H9 (cell line): ENCODE measurements around the gene TIPARP. TPM values are rescaled to one million over a fixed set of nuclear protein-coding genes. Genes with fewer than 3 reads are reported as not detected.

Source experiments
- DNase-seq: peaks from one replicate; pipeline ENCODE4 v3.0.0-alpha.2; 2017
- H2AFZ ChIP-seq: one replicate; pipeline ENCODE4 v1.6.1; 2013; ENCODE audit warnings: mild to moderate bottlenecking, low read length, control low read depth, moderate library complexity
- H2AK5ac ChIP-seq: 2 replicates; pipeline ENCODE4 v1.6.1; 2013; ENCODE audit warnings: low read length, control low read depth, mixed read lengths; ENCODE audit not compliant: insufficient read length
- H2BK120ac ChIP-seq: one replicate; pipeline ENCODE4 v1.6.1; 2013; ENCODE audit warnings: low read depth, mild to moderate bottlenecking, low read length, control low read depth, inconsistent platforms; ENCODE audit not compliant: poor library complexity, severe bottlenecking
- H2BK12ac ChIP-seq: 2 replicates; pipeline ENCODE4 v1.6.1; 2013; ENCODE audit warnings: low read length, control low read depth, mixed read lengths, low read depth; ENCODE audit not compliant: insufficient read length
- H2BK15ac ChIP-seq: 2 replicates; pipeline ENCODE4 v1.6.1; 2013; ENCODE audit warnings: low read depth, low read length, control low read depth
- H2BK20ac ChIP-seq: one replicate; pipeline ENCODE4 v1.6.1; 2013; ENCODE audit warnings: low read depth, mild to moderate bottlenecking, low read length, control low read depth, inconsistent platforms; ENCODE audit not compliant: poor library complexity, severe bottlenecking
- H2BK5ac ChIP-seq: 2 replicates; pipeline ENCODE4 v1.6.1; 2013; ENCODE audit warnings: low read length, control low read depth, mixed read lengths; ENCODE audit not compliant: insufficient read length
- H3K14ac ChIP-seq: 2 replicates; pipeline ENCODE4 v1.6.1; 2013; ENCODE audit warnings: low read length, control low read depth; ENCODE audit not compliant: insufficient read depth
- H3K18ac ChIP-seq: 2 replicates; pipeline ENCODE4 v1.6.1; 2013; ENCODE audit warnings: low read depth, mild to moderate bottlenecking, mixed read lengths, low read length, control low read depth; ENCODE audit not compliant: insufficient read length
- H3K23ac ChIP-seq: 2 replicates; pipeline ENCODE4 v1.6.1; 2013; ENCODE audit warnings: low read length, control low read depth, mixed read lengths, low read depth; ENCODE audit not compliant: insufficient read length
- H3K23me2 ChIP-seq: 2 replicates; pipeline ENCODE4 v1.6.1; 2013; ENCODE audit warnings: low read depth, mild to moderate bottlenecking, mixed read lengths, low read length, control low read depth; ENCODE audit not compliant: insufficient read length, poor library complexity, severe bottlenecking
- H3K27ac ChIP-seq: 2 replicates; pipeline ENCODE4 v1.5.1; 2013; ENCODE audit warnings: low read length, control low read depth, mixed read lengths, low read depth; ENCODE audit not compliant: insufficient read length
- H3K27me3 ChIP-seq: 2 replicates; pipeline ENCODE4 v1.6.1; 2013; ENCODE audit warnings: low read length, control low read depth, inconsistent platforms; ENCODE audit not compliant: insufficient read depth
- H3K4ac ChIP-seq: 2 replicates; pipeline ENCODE4 v1.6.1; 2013; ENCODE audit warnings: low read depth, mild to moderate bottlenecking, control low read depth, inconsistent platforms, low read length, moderate library complexity
- H3K4me1 ChIP-seq: 2 replicates; pipeline ENCODE4 v1.6.1; 2013; ENCODE audit warnings: low read length, control low read depth, inconsistent platforms; ENCODE audit not compliant: insufficient read depth
- H3K4me2 ChIP-seq: 2 replicates; pipeline ENCODE4 v1.6.1; 2013; ENCODE audit warnings: low read length, control low read depth, mixed read lengths; ENCODE audit not compliant: insufficient read length, insufficient read depth
- H3K56ac ChIP-seq: 2 replicates; pipeline ENCODE4 v1.6.1; 2013; ENCODE audit warnings: low read depth, mild to moderate bottlenecking, mixed read lengths, low read length, control low read depth; ENCODE audit not compliant: insufficient read length
- H3K79me1 ChIP-seq: 2 replicates; pipeline ENCODE4 v1.6.1; 2013; ENCODE audit warnings: low read depth, mild to moderate bottlenecking, moderate library complexity, low read length, control low read depth, inconsistent platforms; ENCODE audit not compliant: insufficient read depth, poor library complexity, severe bottlenecking
- H3K79me2 ChIP-seq: 2 replicates; pipeline ENCODE4 v1.6.1; 2013; ENCODE audit warnings: low read length, control low read depth, inconsistent platforms; ENCODE audit not compliant: insufficient read depth
- H3K9ac ChIP-seq: 2 replicates; pipeline ENCODE4 v1.6.1; 2013; ENCODE audit warnings: low read length, control low read depth, mixed read lengths; ENCODE audit not compliant: insufficient read length; ENCODE audit errors: extremely low read depth
- H3K9me3 ChIP-seq: one replicate; pipeline ENCODE4 v1.6.1; 2013; ENCODE audit warnings: low read depth, low read length, inconsistent platforms; ENCODE audit not compliant: control insufficient read depth
- H3T11ph ChIP-seq: one replicate; pipeline ENCODE4 v1.6.1; 2013; ENCODE audit warnings: mild to moderate bottlenecking, low read length, control low read depth, inconsistent platforms
- H4K20me1 ChIP-seq: one replicate; pipeline ENCODE4 v1.6.1; 2013; ENCODE audit not compliant: control insufficient read depth, insufficient read length, insufficient read depth
- H4K5ac ChIP-seq: 2 replicates; pipeline ENCODE4 v1.6.1; 2013; ENCODE audit warnings: low read depth, mild to moderate bottlenecking, mixed read lengths, low read length, control low read depth; ENCODE audit not compliant: insufficient read length
- H4K8ac ChIP-seq: replicated peaks from 2 replicates; pipeline ENCODE4 v1.6.1; 2013; ENCODE audit warnings: low read length, control low read depth, mixed read lengths, low read depth; ENCODE audit not compliant: insufficient read length
- H4K91ac ChIP-seq: 2 replicates; pipeline ENCODE4 v1.6.1; 2013; ENCODE audit warnings: low read depth, mild to moderate bottlenecking, moderate library complexity, mixed read lengths, low read length, control low read depth; ENCODE audit not compliant: insufficient read length
- H3K27ac Mint-ChIP-seq, 3 experiments: 2 replicates in 2 of 3; 3 replicates in 1 of 3; pipeline ENCODE4 v1.8.0; 2020 to 2021; ENCODE audit warnings: mixed read lengths in 3 of 3, mild to moderate bottlenecking in 1 of 3, moderate library complexity in 1 of 3
- H3K27me3 Mint-ChIP-seq: 2 replicates; pipeline ENCODE4 v1.8.0; 2021; ENCODE audit warnings: low read depth, mild to moderate bottlenecking, moderate library complexity, mixed read lengths
- H3K36me3 Mint-ChIP-seq, 3 experiments: 2 replicates in 2 of 3; 3 replicates in 1 of 3; pipeline ENCODE4 v1.8.0; 2020 to 2021; ENCODE audit warnings: low read depth in 3 of 3, mixed read lengths in 3 of 3; ENCODE audit not compliant: insufficient read depth in 1 of 3
- H3K4me1 Mint-ChIP-seq, 2 experiments: 2 replicates each; pipeline ENCODE4 v1.8.0; 2020; ENCODE audit warnings: mixed read lengths in 2 of 2
- H3K4me3 Mint-ChIP-seq, 2 experiments: 2 replicates in 1 of 2; 3 replicates in 1 of 2; pipeline ENCODE4 v1.8.0; 2020 to 2021; ENCODE audit warnings: mild to moderate bottlenecking in 2 of 2, mixed read lengths in 2 of 2, moderate library complexity in 1 of 2
- H3K9me3 Mint-ChIP-seq, 2 experiments: 2 replicates in 1 of 2; 3 replicates in 1 of 2; pipeline ENCODE4 v1.8.0; 2020; ENCODE audit warnings: mild to moderate bottlenecking in 2 of 2, mixed read lengths in 2 of 2, moderate library complexity in 1 of 2
- WGBS: extraction: QIAGEN DNeasy Blood & Tissue Kit; methylation state at CpG from one replicate; pipeline ENCODE4 v1.1.7; 2013; ENCODE audit warnings: missing lambda C conversion rate, low lambda C conversion rate, mixed read lengths; ENCODE audit not compliant: insufficient read length; ENCODE audit errors: extremely low coverage; 5-methylcytosine and 5-hydroxymethylcytosine counted together
- total RNA-seq: library from RNA; stranded (reverse); gene quantifications from 2 replicates; pipeline ENCODE4 v1.2.1, GENCODE V29; 2021
- TF ChIP-seq, protein P1 (sequence below): fragments of 200-600 bp; sonication (generic); conservative IDR thresholded peaks from 3 replicates; pipeline ENCODE4 v1.8.0; 2021; ENCODE audit warnings: antibody characterized with exemption, mild to moderate bottlenecking

TIPARP gene
- total RNA-seq, 1 experiment from 2014 or later, result 5.9 TPM

DNA sequence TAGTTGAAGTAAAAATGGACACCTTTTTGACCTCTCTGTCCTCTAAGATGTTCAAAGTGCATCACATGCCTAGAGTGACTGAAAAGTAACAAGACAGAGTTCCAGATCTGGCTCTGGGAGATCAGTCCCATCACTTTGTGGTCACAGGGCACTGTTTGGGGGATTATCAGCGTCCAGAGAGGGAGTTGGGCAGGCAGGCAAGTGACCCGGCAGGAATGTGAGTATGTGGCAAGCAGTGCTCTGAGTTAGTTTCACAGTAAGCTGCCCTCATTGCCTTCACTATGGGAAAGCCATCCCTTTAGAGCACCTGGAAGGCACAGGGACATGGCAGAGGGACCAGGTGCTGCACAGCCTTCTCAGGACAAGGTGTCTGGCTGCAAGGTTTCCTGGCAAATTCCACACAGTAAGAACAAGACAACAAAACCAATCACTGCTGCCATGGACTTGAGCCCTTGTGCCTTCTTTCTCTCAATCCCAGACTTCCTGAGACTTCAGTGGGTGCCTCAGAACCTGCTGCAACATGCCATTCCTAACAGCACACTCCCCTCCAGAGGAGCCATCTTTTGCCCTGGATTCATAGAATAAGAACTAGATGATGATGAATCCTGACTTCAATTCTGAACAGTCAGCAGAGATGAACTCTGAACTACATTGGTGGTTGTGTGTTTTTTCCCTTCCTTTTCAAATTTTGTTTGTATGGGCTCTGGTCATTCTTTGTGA is 55.2 kb downstream of the TIPARP start:
- Histone ChIP-seq H2BK120ac (no peak overlapping the region), H3K23ac (no peak overlapping the region), H3K79me2 (no peaks in the 10 kb centered on the region), H4K5ac (no peak overlapping the region), H4K91ac (no peak overlapping the region), H2BK5ac (no peak overlapping the region), H3K23me2 (no peaks in the 10 kb centered on the region), H3K56ac (no peak overlapping the region), H3K14ac (no peak overlapping the region), H3K79me1 (no peaks in the 10 kb centered on the region), H2AFZ (no peak overlapping the region), H3K27me3 (no peaks in the 10 kb centered on the region), H3K27ac (no peak overlapping the region), H4K8ac (no peak overlapping the region), H3K4me1 (no peaks in the 10 kb centered on the region), H3K18ac (no peak overlapping the region), H2AK5ac (no peak overlapping the region), H2BK20ac (no peak overlapping the region), H3K9me3 (no peaks in the 10 kb centered on the region), H3K9ac (no peak overlapping the region), H3T11ph (no peak overlapping the region), H2BK15ac (no peak overlapping the region), H4K20me1 (no peaks in the 10 kb centered on the region), H3K4ac (no peak overlapping the region), H2BK12ac (no peak overlapping the region), H3K4me2 (no peak overlapping the region)
- Mint-ChIP-seq H3K9me3 (no peaks in the 10 kb centered on the region), H3K4me3 (no peak overlapping the region), H3K27me3 (no peaks in the 10 kb centered on the region), H3K4me1 (peaks cover 9 to 11% of the 10 kb centered on the region in 2 experiments), H3K36me3 (no peaks in the 10 kb centered on the region), H3K27ac (peak overlapping the region in 1 of 3 experiments; percentile 19; a peak in 1 of 7 replicates)
- no CpG with 5 or more reads among the region's 2 CpGs for WGBS
- TF ChIP-seq, protein P1, sequence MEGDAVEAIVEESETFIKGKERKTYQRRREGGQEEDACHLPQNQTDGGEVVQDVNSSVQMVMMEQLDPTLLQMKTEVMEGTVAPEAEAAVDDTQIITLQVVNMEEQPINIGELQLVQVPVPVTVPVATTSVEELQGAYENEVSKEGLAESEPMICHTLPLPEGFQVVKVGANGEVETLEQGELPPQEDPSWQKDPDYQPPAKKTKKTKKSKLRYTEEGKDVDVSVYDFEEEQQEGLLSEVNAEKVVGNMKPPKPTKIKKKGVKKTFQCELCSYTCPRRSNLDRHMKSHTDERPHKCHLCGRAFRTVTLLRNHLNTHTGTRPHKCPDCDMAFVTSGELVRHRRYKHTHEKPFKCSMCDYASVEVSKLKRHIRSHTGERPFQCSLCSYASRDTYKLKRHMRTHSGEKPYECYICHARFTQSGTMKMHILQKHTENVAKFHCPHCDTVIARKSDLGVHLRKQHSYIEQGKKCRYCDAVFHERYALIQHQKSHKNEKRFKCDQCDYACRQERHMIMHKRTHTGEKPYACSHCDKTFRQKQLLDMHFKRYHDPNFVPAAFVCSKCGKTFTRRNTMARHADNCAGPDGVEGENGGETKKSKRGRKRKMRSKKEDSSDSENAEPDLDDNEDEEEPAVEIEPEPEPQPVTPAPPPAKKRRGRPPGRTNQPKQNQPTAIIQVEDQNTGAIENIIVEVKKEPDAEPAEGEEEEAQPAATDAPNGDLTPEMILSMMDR, result no peak
- no peak for DNase-seq
